Parathyroid adenoma (tissue), 2 donors: Measurements from ENCODE around the gene MAP4K1.

Experiments used
- H2AFZ ChIP-seq: fragments of 300-600 bp; sonication (generic); one replicate; pipeline ENCODE4 v1.7.0; 2017; ENCODE audit warnings: antibody characterized with exemption, mild to moderate bottlenecking
- H3K27ac ChIP-seq: fragments of 300-600 bp; sonication (generic); one replicate; pipeline ENCODE4 v1.7.0; 2017
- H3K27me3 ChIP-seq: fragments of 300-600 bp; sonication (generic); one replicate; pipeline ENCODE4 v1.7.0; 2017; ENCODE audit warnings: low read length; ENCODE audit not compliant: control insufficient read depth, insufficient read depth
- H3K36me3 ChIP-seq: fragments of 300-600 bp; sonication (generic); one replicate; pipeline ENCODE4 v1.7.0; 2017; ENCODE audit warnings: low read length; ENCODE audit not compliant: control insufficient read depth, insufficient read depth
- H3K4me1 ChIP-seq: fragments of 300-600 bp; sonication (generic); one replicate; pipeline ENCODE4 v1.7.0; 2017; ENCODE audit warnings: control low read depth
- H3K4me2 ChIP-seq: fragments of 300-600 bp; sonication (generic); one replicate; pipeline ENCODE4 v1.7.0; 2017; ENCODE audit warnings: low read length
- H3K4me3 ChIP-seq: fragments of 300-600 bp; sonication (generic); one replicate; pipeline ENCODE4 v1.7.0; 2017; ENCODE audit warnings: low read depth, low read length
- H3K79me2 ChIP-seq: fragments of 300-600 bp; sonication (generic); one replicate; pipeline ENCODE4 v1.7.0; 2017; ENCODE audit warnings: control low read depth
- H3K9ac ChIP-seq: fragments of 300-600 bp; sonication (generic); one replicate; pipeline ENCODE4 v1.7.0; 2017; ENCODE audit warnings: mild to moderate bottlenecking
- H3K9me3 ChIP-seq: fragments of 300-600 bp; sonication (generic); one replicate; pipeline ENCODE4 v1.7.0; 2017; ENCODE audit warnings: low read length; ENCODE audit not compliant: control insufficient read depth
- TF ChIP-seq, protein P1 (sequence below): fragments of 300-600 bp; sonication (generic); IDR thresholded peaks from one replicate; pipeline ENCODE4 v1.7.0; 2017; ENCODE audit warnings: antibody characterized with exemption, mild to moderate bottlenecking
- donor health status: primary hyperparathyroidism.

The MAP4K1 gene

DNA sequence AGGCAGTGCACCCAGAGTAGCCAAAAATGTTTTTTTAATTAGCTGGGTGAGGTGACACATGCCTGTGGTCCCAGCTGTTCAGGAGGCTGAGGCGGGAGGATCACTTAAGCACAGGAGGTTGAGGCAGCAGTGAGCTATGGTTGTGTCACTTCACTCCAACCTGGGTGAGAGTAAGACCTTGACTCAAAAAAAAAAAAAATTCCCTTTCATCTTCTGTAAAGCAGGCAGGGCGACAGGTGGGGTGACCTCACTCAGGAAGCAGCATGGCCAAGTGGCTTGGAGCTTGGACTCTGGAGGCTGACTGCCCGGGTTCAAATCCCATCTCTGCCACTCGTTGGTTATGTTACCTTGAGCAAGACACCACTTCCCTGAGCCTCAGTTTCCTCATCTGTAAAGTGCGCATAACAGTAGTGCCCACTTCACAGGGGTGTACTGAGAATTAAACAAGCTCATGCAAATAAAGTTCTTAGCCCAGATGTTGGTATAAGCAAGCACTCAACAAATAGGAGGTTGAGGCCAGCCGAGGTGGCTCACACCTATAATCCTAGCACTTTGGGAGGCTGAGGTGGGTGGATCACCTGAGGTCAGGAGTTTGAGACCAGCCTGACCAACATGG is 48.3 kb downstream of the MAP4K1 start:
- H3K27ac ChIP-seq: no peak overlapping the region
- H3K9ac ChIP-seq: no peak overlapping the region
- H3K4me3 ChIP-seq: no peak overlapping the region
- TF ChIP-seq, protein P1, sequence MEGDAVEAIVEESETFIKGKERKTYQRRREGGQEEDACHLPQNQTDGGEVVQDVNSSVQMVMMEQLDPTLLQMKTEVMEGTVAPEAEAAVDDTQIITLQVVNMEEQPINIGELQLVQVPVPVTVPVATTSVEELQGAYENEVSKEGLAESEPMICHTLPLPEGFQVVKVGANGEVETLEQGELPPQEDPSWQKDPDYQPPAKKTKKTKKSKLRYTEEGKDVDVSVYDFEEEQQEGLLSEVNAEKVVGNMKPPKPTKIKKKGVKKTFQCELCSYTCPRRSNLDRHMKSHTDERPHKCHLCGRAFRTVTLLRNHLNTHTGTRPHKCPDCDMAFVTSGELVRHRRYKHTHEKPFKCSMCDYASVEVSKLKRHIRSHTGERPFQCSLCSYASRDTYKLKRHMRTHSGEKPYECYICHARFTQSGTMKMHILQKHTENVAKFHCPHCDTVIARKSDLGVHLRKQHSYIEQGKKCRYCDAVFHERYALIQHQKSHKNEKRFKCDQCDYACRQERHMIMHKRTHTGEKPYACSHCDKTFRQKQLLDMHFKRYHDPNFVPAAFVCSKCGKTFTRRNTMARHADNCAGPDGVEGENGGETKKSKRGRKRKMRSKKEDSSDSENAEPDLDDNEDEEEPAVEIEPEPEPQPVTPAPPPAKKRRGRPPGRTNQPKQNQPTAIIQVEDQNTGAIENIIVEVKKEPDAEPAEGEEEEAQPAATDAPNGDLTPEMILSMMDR: no peak
- H3K4me1 ChIP-seq: no peaks in the 10 kb centered on the region
- H3K79me2 ChIP-seq: no peaks in the 10 kb centered on the region
- H3K4me2 ChIP-seq: no peak overlapping the region
- no peaks in the 10 kb centered on the region for H3K9me3 ChIP-seq
- H2AFZ ChIP-seq: no peak overlapping the region
- no peaks in the 10 kb centered on the region for H3K27me3 ChIP-seq
- no peaks in the 10 kb centered on the region for H3K36me3 ChIP-seq

DNA sequence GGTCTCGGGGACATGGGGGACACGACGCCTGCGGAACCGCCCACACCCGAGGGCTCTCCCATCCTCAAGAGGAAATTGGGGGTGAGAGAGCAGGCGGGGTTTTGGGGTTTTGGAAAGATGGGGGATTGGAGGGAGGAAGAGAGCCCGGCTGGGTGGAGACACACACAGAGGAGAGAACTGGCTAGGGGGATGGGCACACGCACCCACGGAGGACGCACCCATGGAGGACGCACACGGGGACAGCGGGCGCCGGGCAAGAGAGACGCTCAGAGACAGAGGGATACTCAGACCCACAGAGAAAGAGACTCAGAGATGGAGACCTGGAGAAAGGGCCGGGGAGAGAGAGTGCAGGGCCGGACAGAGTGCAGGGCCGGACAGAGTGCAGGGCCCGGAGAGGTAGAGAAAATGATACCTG is 52.1 kb downstream of the MAP4K1 start:
- Histone ChIP-seq H3K9ac (no peak overlapping the region), H3K36me3 (no peaks in the 10 kb centered on the region), H3K4me1 (no peaks in the 10 kb centered on the region), H2AFZ (peak overlapping the region; percentile 53), H3K27me3 (no peaks in the 10 kb centered on the region), H3K4me3 (no peak overlapping the region), H3K4me2 (no peak overlapping the region), H3K27ac (no peak overlapping the region), H3K79me2 (no peaks in the 10 kb centered on the region), H3K9me3 (no peaks in the 10 kb centered on the region)
- TF ChIP-seq, protein P1: no peak

GRCh38 chr19:38564981-38565690 is 52.6 kb downstream of the MAP4K1 start:
- Histone ChIP-seq H3K4me3 (no peak overlapping the region), H2AFZ (peak overlapping the region; percentile 53), H3K4me1 (no peaks in the 10 kb centered on the region), H3K27ac (no peak overlapping the region), H3K9me3 (no peaks in the 10 kb centered on the region), H3K9ac (no peak overlapping the region), H3K79me2 (no peaks in the 10 kb centered on the region), H3K4me2 (no peak overlapping the region), H3K36me3 (no peaks in the 10 kb centered on the region), H3K27me3 (no peaks in the 10 kb centered on the region)
- TF ChIP-seq, protein P1: no peak

DNA sequence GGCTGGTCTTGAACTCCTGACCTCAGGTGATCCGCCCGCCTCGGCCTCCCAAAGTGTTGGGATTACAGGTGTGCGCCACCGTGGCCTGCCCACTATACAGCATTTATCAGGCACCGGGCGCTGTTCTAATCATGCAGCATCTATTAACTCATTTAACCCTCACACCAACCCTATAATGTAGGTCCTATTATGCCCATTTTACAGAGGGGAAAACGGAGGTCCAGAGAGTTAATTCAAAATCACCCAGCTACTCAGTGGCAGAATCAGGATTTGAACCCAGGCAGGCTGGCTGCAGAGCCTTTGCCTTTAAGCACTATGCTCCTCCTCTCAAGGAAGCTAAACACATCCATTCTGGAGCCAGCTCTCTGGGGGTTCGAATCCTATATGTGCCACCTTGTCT is 54.3 kb downstream of the MAP4K1 start:
- no peak overlapping the region for H3K4me2 ChIP-seq
- H3K27ac ChIP-seq: no peak overlapping the region
- H2AFZ ChIP-seq: no peak overlapping the region
- H3K9me3 ChIP-seq: no peaks in the 10 kb centered on the region
- no peaks in the 10 kb centered on the region for H3K36me3 ChIP-seq
- H3K79me2 ChIP-seq: no peaks in the 10 kb centered on the region
- H3K9ac ChIP-seq: no peak overlapping the region
- H3K4me3 ChIP-seq: no peak overlapping the region
- no peaks in the 10 kb centered on the region for H3K4me1 ChIP-seq
- H3K27me3 ChIP-seq: no peaks in the 10 kb centered on the region
- TF ChIP-seq, protein P1: no peak

GRCh38 chr19:38562096-38562495 is 55.7 kb downstream of the MAP4K1 start:
- Histone ChIP-seq H3K4me1 (no peaks in the 10 kb centered on the region), H3K27ac (no peak overlapping the region), H3K36me3 (no peaks in the 10 kb centered on the region), H3K9ac (no peak overlapping the region), H3K9me3 (no peaks in the 10 kb centered on the region), H3K4me3 (no peak overlapping the region), H3K27me3 (no peaks in the 10 kb centered on the region), H2AFZ (no peak overlapping the region), H3K4me2 (no peak overlapping the region), H3K79me2 (no peaks in the 10 kb centered on the region)
- TF ChIP-seq, protein P1: no peak
